ENCODE results near the gene CHST3.

GRCh38 chr10:71999360-72000072, 35.3 kb downstream of the CHST3 start:
- TF ChIP-seq EP300 (IDR thresholded peaks at IDR 0.05) (peak in 1 of 2 donors; percentile 60), CTCF (IDR thresholded peaks at IDR 0.05) (no peak), POLR2A (IDR thresholded peaks at IDR 0.05) (no peak)

Data from tibial nerve (tissue), 4 donors.